Right ventricle myocardium superior (tissue), 1 donor: ENCODE results near the gene CASP12. TPM values are rescaled to one million over a fixed set of nuclear protein-coding genes. Genes with fewer than 3 reads are reported as not detected.
A peak's percentile ranks its signal among the peaks of the same experiment; 100 is the strongest.
"Not testable (repeated sequence)": the region's sequence is repeated elsewhere in the genome, so short reads cannot be mapped to it uniquely, and the experiment has no call there.

ENCODE experiments used
- ATAC-seq: fragments of 200-7000 bp; cut with Tn5 transposase; one replicate; pipeline ENCODE4 v1.9.1; 2020; ENCODE audit warnings: mild to moderate bottlenecking; ENCODE audit not compliant: poor library complexity
- DNase-seq: peaks from one replicate; pipeline ENCODE4 v3.0.0-alpha.2; 2020
- intact Hi-C: fragments of 100-400 bp; cut with DNase I; formaldehyde crosslinking; loops from one replicate; pipeline ENCODE4 v1.11.2; 2022
- long read RNA-seq: library from polyadenylated mRNA; unstranded; transcript quantifications from one replicate; pipeline ENCODE4 v2.0.0, GENCODE V29; 2021
- total RNA-seq: library from RNA; stranded (reverse); fragmentation: NEBNext Ultra II Directional; extraction: Animal tissue kit (Norgen Biotek cat#: 25700); gene quantifications from one replicate; pipeline ENCODE4 v1.2.1, GENCODE V29; 2021
- donor health status: DM: no; HTN: yes; CAD: no; lungs with severe emphysema.

Gene CASP12
- 0.27 TPM for total RNA-seq
- long read RNA-seq: 0 reads

DNA sequence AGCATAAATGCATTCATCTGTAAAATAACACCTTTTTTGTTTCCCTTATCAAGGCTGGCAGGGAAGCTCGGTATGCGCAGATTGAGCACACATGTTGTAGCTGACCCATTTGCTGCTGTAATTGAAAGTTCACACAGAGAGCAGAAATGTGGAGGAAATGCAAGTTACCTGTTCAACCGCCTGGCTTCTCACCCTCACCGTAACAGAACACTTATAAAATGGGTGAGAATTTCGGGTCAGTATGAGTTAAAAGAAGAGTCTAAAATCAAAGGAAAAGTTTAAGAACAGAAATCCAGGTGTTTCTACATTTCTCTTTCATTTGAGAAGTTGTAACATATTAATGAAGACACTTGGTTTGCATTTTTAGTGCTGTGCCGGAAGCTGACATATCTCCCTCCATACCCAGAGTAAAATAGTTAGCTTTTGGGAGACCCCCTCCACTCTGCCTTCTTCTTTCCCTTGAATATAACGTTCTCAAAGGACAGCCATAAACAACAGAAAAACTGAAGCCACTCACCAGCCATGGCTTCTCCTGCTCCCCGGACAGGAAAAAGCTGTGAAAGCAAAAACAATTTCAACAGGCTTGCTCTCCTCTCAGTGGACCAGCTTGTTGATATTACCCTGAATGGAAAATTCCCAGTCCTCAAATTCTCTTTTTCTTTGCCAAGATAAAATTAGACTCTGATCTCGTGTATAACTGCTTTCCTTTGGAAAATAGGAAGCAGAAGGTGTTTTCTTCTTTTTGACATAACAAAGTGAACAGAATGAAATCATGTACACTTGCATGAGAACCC, at the start of gene CASP12:
Gene CASP12 (minus strand): TSS at position 570 of the 794 bp plus-strand sequence.
- ATAC-seq (peak; percentile 60), DNase-seq (no peak)
- intact Hi-C loops: no loop called here

DNA sequence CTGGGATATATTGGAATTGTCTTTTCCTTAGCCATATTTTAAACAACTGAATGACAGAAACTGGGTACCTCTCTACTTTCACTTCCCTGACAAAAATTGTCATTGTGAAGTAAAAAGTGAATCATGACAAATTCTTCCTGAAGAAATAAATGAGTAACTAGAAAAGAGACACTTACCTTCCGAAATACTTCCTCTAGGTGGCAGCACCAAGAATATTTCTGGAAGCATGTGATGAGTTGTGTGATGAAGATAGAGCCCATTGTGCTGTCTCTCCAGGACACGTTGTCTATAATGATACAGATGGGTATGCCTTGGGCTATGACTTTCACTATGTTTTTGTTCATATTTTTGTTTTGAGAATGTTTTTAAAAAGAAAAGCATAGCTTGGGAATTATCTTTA, 48.6 kb upstream of the CASP12 start:
- ATAC-seq: no peak

GRCh38 chr11:104944076-104944475, 45.8 kb upstream of the CASP12 start:
- DNase-seq (no peak), ATAC-seq (no peak)
- intact Hi-C loops: no loop called here

More for the DNA sequence above, 48.6 kb upstream of the CASP12 start:
- no peak for DNase-seq
- intact Hi-C loops: no loop called here

GRCh38 chr11:104943561-104943960, 45.3 kb upstream of the CASP12 start:
- no peak for ATAC-seq
- intact Hi-C loops: no loop called here
- DNase-seq: no peak

GRCh38 chr11:104934594-104934993, 36.3 kb upstream of the CASP12 start:
- ATAC-seq: no peak
- intact Hi-C loops: no loop called here
- no peak for DNase-seq

- intact Hi-C loops, DNase-seq, ATAC-seq: not testable (repeated sequence)
These were observed 35.8 kb upstream of the CASP12 start for GRCh38 chr11:104934073-104934472.

- ATAC-seq (no peak), DNase-seq (no peak)
- intact Hi-C loops: no loop called here
These were observed 30.6 kb upstream of the CASP12 start for GRCh38 chr11:104928811-104929210.

DNA sequence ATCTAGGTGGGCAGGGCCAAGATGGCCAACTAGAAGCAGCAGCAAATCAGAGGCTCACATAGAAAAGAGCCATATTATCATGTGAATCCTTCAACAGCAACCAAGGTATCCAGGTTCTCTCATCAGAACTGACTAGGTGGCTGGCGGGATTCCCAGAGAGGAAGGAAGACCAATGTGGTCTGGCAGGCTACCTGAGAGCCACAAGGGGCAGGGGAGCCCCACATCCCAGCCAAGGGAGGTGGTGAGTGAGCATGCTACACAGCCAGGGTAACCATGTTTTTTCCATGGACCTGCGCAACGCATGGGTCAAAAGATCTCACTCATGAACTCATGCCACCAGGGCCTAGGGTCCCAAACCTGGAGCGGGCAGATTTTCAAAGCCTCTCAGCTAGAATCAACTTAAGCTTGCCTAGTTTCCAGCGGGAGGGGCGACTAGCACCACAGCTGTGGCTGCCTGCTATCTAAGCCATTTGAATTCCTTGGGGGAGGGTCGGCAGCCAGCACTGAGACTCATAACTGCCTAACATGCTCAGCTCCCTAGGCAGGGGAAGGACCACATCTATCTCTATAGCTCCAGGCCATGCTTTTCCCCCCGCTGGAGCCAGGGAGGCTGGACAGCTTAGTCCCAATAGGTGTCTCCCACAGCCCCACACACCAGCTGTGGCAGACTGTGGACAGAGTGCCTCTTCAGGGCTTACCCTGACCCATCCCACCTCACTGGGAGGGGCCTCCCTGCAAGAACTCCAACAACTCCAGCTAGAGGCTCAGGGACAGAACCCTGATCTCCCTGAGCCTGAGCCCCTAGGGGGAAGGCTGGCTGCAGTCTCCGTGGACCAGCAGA, 28.7 kb upstream of the CASP12 start:
- ATAC-seq: no peak
- DNase-seq: no peak
- intact Hi-C loops: no loop called here

DNA sequence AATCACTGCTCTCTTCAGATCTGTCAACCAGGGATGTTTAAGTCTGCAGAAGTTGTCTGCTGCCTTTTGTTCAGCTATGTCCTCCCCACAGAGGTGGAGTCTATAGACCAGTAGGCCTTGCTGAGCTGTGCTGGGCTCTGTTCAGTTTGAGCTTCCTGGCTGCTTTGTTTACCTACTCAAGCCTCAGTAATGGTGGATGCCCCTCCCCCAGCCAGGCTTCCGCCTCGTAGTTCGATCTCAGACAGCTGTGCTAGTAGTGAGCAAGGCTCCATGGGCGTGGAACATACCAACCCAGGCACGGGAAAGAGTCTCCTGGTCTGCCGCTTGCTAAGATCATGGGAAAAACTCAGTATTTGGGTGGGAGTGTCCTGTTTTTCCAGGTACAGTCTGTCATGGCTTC, 27.6 kb upstream of the CASP12 start:
- intact Hi-C loops: no loop called here
- no peak for DNase-seq
- ATAC-seq: no peak

DNA sequence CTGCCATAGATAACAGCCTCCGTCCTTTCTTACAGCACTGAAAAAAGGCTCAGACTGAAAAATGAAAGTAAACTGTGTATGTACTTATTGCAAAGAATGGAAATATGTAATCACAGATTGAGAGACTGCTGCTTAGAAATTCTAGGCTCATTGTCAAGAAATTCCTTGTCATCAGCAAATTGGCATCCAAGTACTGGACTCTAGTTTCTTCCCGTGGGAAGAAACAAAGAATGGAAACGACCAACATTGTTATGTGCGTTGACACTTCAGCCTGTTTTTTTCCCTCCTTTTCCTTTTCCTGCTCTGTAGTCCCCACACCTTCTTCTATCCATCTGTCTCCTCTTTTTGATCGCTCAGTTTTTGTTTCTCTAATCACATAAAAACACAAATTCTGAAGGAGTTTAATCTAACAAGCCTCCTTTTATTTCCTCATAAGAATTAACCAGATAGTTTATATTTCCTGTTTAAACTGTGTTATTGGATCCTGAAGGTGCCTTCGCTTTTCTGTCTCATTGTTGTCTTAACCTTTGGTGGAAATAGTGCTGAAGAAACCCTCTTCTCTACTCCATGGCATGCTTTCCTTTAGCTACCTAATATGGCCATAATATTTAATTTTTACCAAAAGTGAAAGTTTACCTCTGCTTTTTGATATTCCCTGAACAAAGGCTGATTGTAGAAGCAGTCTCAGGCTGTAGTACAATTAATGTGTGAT, 20.0 kb upstream of the CASP12 start:
- intact Hi-C loops: no loop called here

DNA sequence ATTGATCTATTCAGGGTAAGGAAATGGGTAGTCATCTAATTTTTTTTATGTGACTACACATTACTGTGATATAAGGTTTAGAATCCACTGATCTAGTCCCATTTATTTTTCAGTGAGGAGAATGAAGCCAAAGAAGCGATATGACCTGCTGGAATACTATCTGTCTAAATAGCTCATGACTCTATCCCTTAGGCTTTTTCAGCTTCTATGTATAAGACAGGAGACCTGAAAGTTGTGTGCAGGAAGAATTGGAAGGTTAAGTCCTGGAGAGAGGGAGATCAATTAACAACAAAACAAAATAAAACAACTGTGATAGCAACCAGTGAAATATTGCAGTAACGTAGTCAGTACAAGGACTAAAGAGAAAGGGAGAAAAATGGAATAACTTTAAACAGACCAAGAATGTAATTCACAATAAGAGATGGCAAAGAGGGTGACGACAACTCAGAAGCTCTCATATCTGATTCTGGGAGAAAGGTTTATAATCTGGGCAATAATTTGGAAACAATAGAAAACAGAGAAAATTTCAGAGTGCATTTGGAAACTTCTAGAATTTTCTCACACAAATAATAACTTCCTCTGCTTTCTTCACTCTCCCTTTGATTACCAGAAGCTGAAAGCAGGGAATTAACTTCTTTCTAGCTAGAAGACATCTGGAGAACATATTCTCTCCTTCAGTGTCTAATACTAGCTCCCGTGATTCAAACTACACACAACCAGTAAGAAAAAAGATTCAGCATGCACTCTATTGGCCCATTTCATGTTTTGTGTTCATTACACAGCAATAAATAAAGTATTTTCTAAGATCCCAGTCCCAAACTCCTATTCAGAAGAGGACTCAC, 19.2 kb upstream of the CASP12 start:
- DNase-seq (no peak), ATAC-seq (peak; percentile 58)
- intact Hi-C loops: no loop called here

More for the DNA sequence above, 20.0 kb upstream of the CASP12 start:
- DNase-seq (no peak), ATAC-seq (peak; percentile 64)

- no peak for ATAC-seq
- intact Hi-C loops: no loop called here
- no peak for DNase-seq
These were observed 18.2 kb upstream of the CASP12 start for GRCh38 chr11:104916442-104916841.

DNA sequence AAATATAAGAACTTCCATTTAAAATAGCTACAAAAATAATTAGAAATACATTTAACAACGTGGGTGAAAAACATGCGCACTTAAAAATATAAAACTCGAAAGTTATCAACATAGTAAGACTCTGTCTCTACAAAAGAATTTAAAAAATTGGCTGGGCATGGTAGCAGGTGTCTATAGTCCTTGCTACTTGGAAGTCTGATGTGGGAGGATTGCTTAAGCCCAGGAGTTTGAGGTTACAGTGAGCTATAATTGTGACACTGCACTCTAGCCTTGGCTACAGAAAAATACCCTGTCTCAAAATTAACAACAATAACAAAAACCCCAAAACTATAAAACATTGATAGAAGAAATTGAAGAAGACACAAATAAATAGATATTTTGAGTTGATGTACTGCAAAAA, 13.8 kb upstream of the CASP12 start:
- intact Hi-C loops: no loop called here
- DNase-seq: no peak
- ATAC-seq: no peak

DNA sequence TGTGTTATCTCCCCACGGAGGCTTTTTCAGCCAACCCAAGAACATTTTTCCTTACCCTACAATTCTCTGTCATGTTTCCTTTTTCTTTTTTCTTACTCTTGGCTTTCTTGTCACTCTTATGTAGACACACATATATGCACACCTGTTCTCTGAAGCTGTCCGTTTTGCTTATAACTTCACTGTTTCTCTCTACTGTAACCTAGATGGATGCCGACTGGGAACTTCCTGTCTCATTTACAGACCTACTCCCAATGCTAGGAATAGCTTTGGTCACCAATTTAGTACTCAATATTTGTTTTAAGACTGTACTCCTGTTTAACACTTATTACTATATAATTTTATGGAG, 9.9 kb upstream of the CASP12 start:
- ATAC-seq: no peak
- DNase-seq: no peak
- intact Hi-C loops: no loop called here

GRCh38 chr11:104907521-104908185, 9.4 kb upstream of the CASP12 start:
- ATAC-seq (no peak), DNase-seq (no peak)
- intact Hi-C loops: no loop called here

GRCh38 chr11:104905271-104905670, 7.0 kb upstream of the CASP12 start:
- ATAC-seq (no peak), DNase-seq (no peak)
- intact Hi-C loops: no loop called here

GRCh38 chr11:104899226-104899625, 966 bp upstream of the CASP12 start:
- no peak for ATAC-seq
- intact Hi-C loops: no loop called here

GRCh38 chr11:104898685-104899013, 389 bp upstream of the CASP12 start:
- intact Hi-C loops: no loop called here
- no peak for DNase-seq
- ATAC-seq: peak; percentile 72

More at GRCh38 chr11:104899226-104899625, 966 bp upstream of the CASP12 start:
- DNase-seq: no peak
